IMR-90 (cell line): Measurements from ENCODE around the gene CABCOCO1. TPM values are rescaled to one million over a fixed set of nuclear protein-coding genes. Genes with fewer than 3 reads are reported as not detected.
A peak's percentile ranks its signal among the peaks of the same experiment; 100 is the strongest.

Experiments
- ATAC-seq: fragments of 200-7000 bp; cut with Tn5 transposase; 2 replicates; pipeline ENCODE4 v1.9.1; 2020; ENCODE audit warnings: low read depth, mild to moderate bottlenecking, moderate library complexity
- BruUV-seq: library from RNA; stranded (reverse); fragments of 400-500 nt; replicated peaks from 2 replicates; lab custom pipeline; 2021; lab: Mats Ljungman, UMichigan
- CTCF ChIA-PET: fragments of 300-600 bp; formaldehyde crosslinking; extraction: SDS; loops from one replicate; lab custom pipeline; 2021; ENCODE audit warnings: antibody characterized with exemption; lab: Yijun Ruan, JAX
- POLR2A ChIA-PET: fragments of 300-600 bp; sonication (Branson Sonifier 250); formaldehyde crosslinking; loops from one replicate; lab custom pipeline; 2022; ENCODE audit warnings: antibody characterized with exemption; ENCODE audit not compliant: unreplicated experiment; lab: Charles Lee
- DNase-seq: peaks from one replicate; pipeline ENCODE4 v3.0.0; 2013
- H2AFZ ChIP-seq: replicated peaks from 2 replicates; pipeline ENCODE3; 2013; ENCODE audit warnings: low read length, mild to moderate bottlenecking; ENCODE audit not compliant: poor library complexity
- H2AK5ac ChIP-seq: 2 replicates; pipeline ENCODE4 v1.6.1; 2013; ENCODE audit warnings: low read depth, low read length, inconsistent platforms
- H2AK9ac ChIP-seq: replicated peaks from 2 replicates; pipeline ENCODE3; 2013; ENCODE audit warnings: mild to moderate bottlenecking, low read depth, low read length, moderate library complexity; ENCODE audit not compliant: poor library complexity
- H2BK120ac ChIP-seq: 2 replicates; pipeline ENCODE4 v1.6.1; 2013; ENCODE audit warnings: low read depth, low read length, inconsistent platforms
- H2BK15ac ChIP-seq: 3 replicates; pipeline ENCODE4 v1.6.1; 2013; ENCODE audit warnings: low read depth, low read length, inconsistent platforms
- H2BK20ac ChIP-seq: 2 replicates; pipeline ENCODE4 v1.6.1; 2013; ENCODE audit warnings: low read depth, mild to moderate bottlenecking, inconsistent platforms, low read length, moderate library complexity
- H2BK5ac ChIP-seq: 2 replicates; pipeline ENCODE4 v1.6.1; 2013; ENCODE audit warnings: mild to moderate bottlenecking, low read depth, low read length, inconsistent platforms; ENCODE audit not compliant: poor library complexity, severe bottlenecking
- H3K14ac ChIP-seq: replicated peaks from 2 replicates; pipeline ENCODE4 v1.6.1; 2013; ENCODE audit warnings: low read depth, low read length, inconsistent platforms
- H3K18ac ChIP-seq: 2 replicates; pipeline ENCODE4 v1.6.1; 2013; ENCODE audit warnings: low read depth, low read length, control low read depth
- H3K23ac ChIP-seq: 2 replicates; pipeline ENCODE4 v1.6.1; 2013; ENCODE audit warnings: low read depth, low read length, inconsistent platforms
- H3K27ac ChIP-seq: 2 replicates; pipeline ENCODE4 v1.5.1; 2013; ENCODE audit warnings: mild to moderate bottlenecking, control low read depth, low read length; ENCODE audit not compliant: insufficient read depth
- H3K27me3 ChIP-seq: 2 replicates; pipeline ENCODE4 v1.6.1; 2013; ENCODE audit warnings: low read length; ENCODE audit not compliant: control insufficient read depth, insufficient read depth
- H3K36me3 ChIP-seq: 2 replicates; pipeline ENCODE4 v1.6.1; 2013; ENCODE audit warnings: low read length, mixed read lengths; ENCODE audit not compliant: control insufficient read depth, insufficient read depth
- H3K4ac ChIP-seq: 2 replicates; pipeline ENCODE4 v1.6.1; 2013; ENCODE audit warnings: low read depth, low read length, inconsistent platforms
- H3K4me1 ChIP-seq: 2 replicates; pipeline ENCODE4 v1.6.1; 2013; ENCODE audit warnings: low read length, mixed read lengths; ENCODE audit not compliant: control insufficient read depth, insufficient read depth
- H3K4me2 ChIP-seq: 2 replicates; pipeline ENCODE4 v1.6.1; 2013; ENCODE audit warnings: low read depth, mild to moderate bottlenecking, control low read depth, low read length, moderate library complexity
- H3K4me3 ChIP-seq: 2 replicates; pipeline ENCODE4 v1.5.1; 2013; ENCODE audit warnings: low read depth, mild to moderate bottlenecking, control low read depth, low read length, moderate library complexity; ENCODE audit not compliant: insufficient read depth
- H3K56ac ChIP-seq: 2 replicates; pipeline ENCODE4 v1.6.1; 2013; ENCODE audit warnings: low read length, inconsistent platforms; ENCODE audit not compliant: insufficient read depth; ENCODE audit errors: extremely low read depth
- H3K79me1 ChIP-seq, 2 experiments: 2 replicates each; pipeline ENCODE4 v1.6.1; 2013; ENCODE audit warnings: low read length in 2 of 2, inconsistent platforms in 1 of 2, low read depth in 1 of 2
- H3K9ac ChIP-seq: 2 replicates; pipeline ENCODE4 v1.6.1; 2013; ENCODE audit warnings: low read depth, low read length, control low read depth
- H3K9me1 ChIP-seq: 2 replicates; pipeline ENCODE4 v1.6.1; 2013; ENCODE audit warnings: low read length, inconsistent platforms; ENCODE audit not compliant: insufficient read depth
- H3K9me3 ChIP-seq: 2 replicates; pipeline ENCODE4 v1.6.1; 2013; ENCODE audit warnings: low read length; ENCODE audit not compliant: control insufficient read depth, insufficient read depth
- H4K20me1 ChIP-seq: 2 replicates; pipeline ENCODE4 v1.6.1; 2013; ENCODE audit warnings: low read length, inconsistent platforms; ENCODE audit not compliant: insufficient read depth
- H4K5ac ChIP-seq: 2 replicates; pipeline ENCODE4 v1.6.1; 2013; ENCODE audit warnings: mild to moderate bottlenecking, low read depth, low read length, control low read depth
- H4K8ac ChIP-seq, 2 experiments: 2 replicates each; pipeline ENCODE4 v1.6.1; 2013; ENCODE audit warnings: low read depth in 2 of 2, low read length in 2 of 2, control low read depth in 1 of 2, inconsistent platforms in 1 of 2
- H4K91ac ChIP-seq: 2 replicates; pipeline ENCODE4 v1.6.1; 2013; ENCODE audit warnings: low read depth, low read length, inconsistent platforms; ENCODE audit not compliant: insufficient read depth
- BHLHE40 ChIP-seq: fragments of 150-350 bp; IDR thresholded peaks from 2 replicates; pipeline ENCODE4 v1.6.1; 2016; ENCODE audit warnings: mild to moderate bottlenecking, low read depth, low read length
- CEBPB ChIP-seq: IDR thresholded peaks from 2 replicates; pipeline ENCODE4 v1.6.1; 2012; ENCODE audit warnings: low read depth, low read length, improper control_type of control experiment
- CHD1 ChIP-seq: IDR thresholded peaks from 2 replicates; pipeline ENCODE4 v1.6.1; 2012; ENCODE audit warnings: low read depth, low read length, improper control_type of control experiment
- CTCF ChIP-seq: conservative IDR thresholded peaks from 2 replicates; pipeline ENCODE4 v1.5.1; 2012; ENCODE audit warnings: mild to moderate bottlenecking, low read depth, low read length, improper control_type of control experiment
- FOS ChIP-seq: fragments of 150-350 bp; IDR thresholded peaks from 2 replicates; pipeline ENCODE4 v1.6.1; 2016; ENCODE audit warnings: low read depth, low read length
- MAFK ChIP-seq: IDR thresholded peaks from 2 replicates; pipeline ENCODE4 v1.6.1; 2012; ENCODE audit warnings: low read depth, low read length, improper control_type of control experiment
- MAZ ChIP-seq: IDR thresholded peaks from 2 replicates; pipeline ENCODE4 v1.6.1; 2012; ENCODE audit warnings: low read depth, mild to moderate bottlenecking, low read length, improper control_type of control experiment, moderate library complexity, borderline replicate concordance
- MXI1 ChIP-seq: IDR thresholded peaks from 2 replicates; pipeline ENCODE4 v1.6.1; 2012; ENCODE audit warnings: low read depth, mild to moderate bottlenecking, low read length, moderate library complexity, borderline replicate concordance
- POLR2A ChIP-seq: IDR thresholded peaks from 2 replicates; pipeline ENCODE4 v1.6.1; 2012; ENCODE audit warnings: mild to moderate bottlenecking, low read depth, low read length
- RAD21 ChIP-seq: IDR thresholded peaks from 2 replicates; pipeline ENCODE4 v1.6.1; 2012; ENCODE audit warnings: low read length, improper control_type of control experiment
- RCOR1 ChIP-seq: IDR thresholded peaks from 2 replicates; pipeline ENCODE4 v1.6.1; 2012; ENCODE audit warnings: mild to moderate bottlenecking, low read length, improper control_type of control experiment; ENCODE audit not compliant: insufficient replicate concordance
- RFX5 ChIP-seq: IDR thresholded peaks from 2 replicates; pipeline ENCODE4 v1.8.0; 2012; ENCODE audit warnings: low read depth, mild to moderate bottlenecking, low read length, moderate library complexity
- SMC3 ChIP-seq: fragments of 150-350 bp; IDR thresholded peaks from 2 replicates; pipeline ENCODE4 v1.6.1; 2016; ENCODE audit warnings: low read depth, mild to moderate bottlenecking, antibody characterized with exemption, low read length, moderate library complexity
- WGBS, 2 experiments: methylation state at CpG; one replicate each; pipeline versions ENCODE4 v1.1.5 to v1.1.7; 2013; ENCODE audit warnings: missing lambda C conversion rate in 2 of 2; ENCODE audit not compliant: insufficient read length in 1 of 2; ENCODE audit errors: extremely low coverage in 2 of 2; 5-methylcytosine and 5-hydroxymethylcytosine counted together
- dilution Hi-C: fragments of 300-500 bp; cut with HindIII; formaldehyde crosslinking; loops from one replicate; pipeline ENCODE4 v1.14.3; 2018; ENCODE audit warnings: low sequenced_read_pairs; ENCODE audit not compliant: unreplicated experiment
- in situ Hi-C: fragments of 300-500 bp; cut with MboI; formaldehyde crosslinking; loops from 3 replicates; pipeline ENCODE4 v1.14.3; 2019; ENCODE audit warnings: low sequenced_read_pairs, inconsistent platforms, mixed read lengths
- intact Hi-C: fragments of 100-400 bp; cut with micrococcal nuclease; formaldehyde crosslinking; loops from 2 replicates; pipeline ENCODE4 v1.10.0; 2022
- polyA plus RNA-seq, 3 experiments: library from polyadenylated mRNA; depleted of rRNA; stranded (reverse); fragments of >200 nt; gene quantifications; 2 replicates each; pipeline ENCODE4 v1.2.3, GENCODE V29; 2012; ENCODE audit warnings: low replicate concordance in 1 of 3
- total RNA-seq: library from RNA; depleted of rRNA; stranded (reverse); fragments of >200 nt; gene quantifications from 2 replicates; pipeline ENCODE4 v1.2.3, GENCODE V29; 2012
- TF ChIP-seq, protein P1 (sequence below): fragments of 150-350 bp; IDR thresholded peaks from 2 replicates; pipeline ENCODE4 v1.6.1; 2017; ENCODE audit warnings: mild to moderate bottlenecking, antibody characterized with exemption, low read length, low read depth
- TF ChIP-seq, protein P2 (sequence below): fragments of 150-350 bp; IDR thresholded peaks from 2 replicates; pipeline ENCODE4 v1.6.1; 2016; ENCODE audit warnings: low read depth, mild to moderate bottlenecking, low read length, moderate library complexity, borderline replicate concordance

The CABCOCO1 gene
- total and polyA plus RNA-seq, 2 of the 4 experiments (the other 2 are of a cell fraction): 0.18 to 0.31 TPM

- no peak overlapping the region for H3K18ac ChIP-seq
- no peaks in the 10 kb centered on the region for H3K36me3 ChIP-seq
- CTCF ChIA-PET: interaction anchor here (1.1 kb wide), 1 partner anchor 147 kb away, joined by 3 read pairs; no protein-coding TSS in a partner anchor
- H2AK5ac ChIP-seq: no peak overlapping the region
- H3K4ac ChIP-seq: peak overlapping the region; percentile 4; the same call in 1 of the 2 replicates
- peaks cover 13% of the 10 kb centered on the region for H3K4me1 ChIP-seq
- no peak overlapping the region for H4K91ac ChIP-seq
- no peaks in the 10 kb centered on the region for H3K9me3 ChIP-seq
- H4K20me1 ChIP-seq: no peaks in the 10 kb centered on the region
- H3K79me1 ChIP-seq: no peaks in the 10 kb centered on the region
- H3K27ac ChIP-seq: no peak overlapping the region
- H2AFZ ChIP-seq: no peak overlapping the region
- peak overlapping the region; percentile 47; the same call in 1 of the 2 replicates for H2BK120ac ChIP-seq
- no peak overlapping the region for H2AK9ac ChIP-seq
- DNase-seq (peak; percentile 79), ATAC-seq (no peak)
- no peak overlapping the region for H3K4me3 ChIP-seq
- peak overlapping the region; percentile 82 for H2BK5ac ChIP-seq
- no TSS peak for BruUV-seq
- dilution Hi-C loops: no loop called here
- no peaks in the 10 kb centered on the region for H3K27me3 ChIP-seq
- no peak overlapping the region for H3K4me2 ChIP-seq
- H3K56ac ChIP-seq: no peak overlapping the region
- H4K8ac ChIP-seq: no peak overlapping the region
- in situ Hi-C loops: no loop called here
- POLR2A ChIA-PET: no interaction called here
- H4K5ac ChIP-seq: no peak overlapping the region
- H3K9ac ChIP-seq: no peak overlapping the region
- H2BK20ac ChIP-seq: peak overlapping the region; percentile 91; the same call in 1 of the 2 replicates
- intact Hi-C loops: loop anchor here (10.0 kb wide), 1 partner anchor 296 kb away; no protein-coding TSS in a partner anchor
- peak overlapping the region; percentile 18; the same call in 1 of the 2 replicates for H3K23ac ChIP-seq
- WGBS, 2 experiments: no CpG with 5 or more reads among the region's 3 CpGs
- H2BK15ac ChIP-seq: no peak overlapping the region
- H3K14ac ChIP-seq: no peak overlapping the region
- no peak for TF ChIP-seq CEBPB
- no peak for TF ChIP-seq MXI1
- TF ChIP-seq BHLHE40: no peak
- no peak for TF ChIP-seq MAFK
- no peak for TF ChIP-seq RAD21
- TF ChIP-seq CTCF: no peak
- TF ChIP-seq, protein P1, sequence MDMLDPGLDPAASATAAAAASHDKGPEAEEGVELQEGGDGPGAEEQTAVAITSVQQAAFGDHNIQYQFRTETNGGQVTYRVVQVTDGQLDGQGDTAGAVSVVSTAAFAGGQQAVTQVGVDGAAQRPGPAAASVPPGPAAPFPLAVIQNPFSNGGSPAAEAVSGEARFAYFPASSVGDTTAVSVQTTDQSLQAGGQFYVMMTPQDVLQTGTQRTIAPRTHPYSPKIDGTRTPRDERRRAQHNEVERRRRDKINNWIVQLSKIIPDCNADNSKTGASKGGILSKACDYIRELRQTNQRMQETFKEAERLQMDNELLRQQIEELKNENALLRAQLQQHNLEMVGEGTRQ: no peak
- TF ChIP-seq MAZ: no peak
- TF ChIP-seq, protein P2, sequence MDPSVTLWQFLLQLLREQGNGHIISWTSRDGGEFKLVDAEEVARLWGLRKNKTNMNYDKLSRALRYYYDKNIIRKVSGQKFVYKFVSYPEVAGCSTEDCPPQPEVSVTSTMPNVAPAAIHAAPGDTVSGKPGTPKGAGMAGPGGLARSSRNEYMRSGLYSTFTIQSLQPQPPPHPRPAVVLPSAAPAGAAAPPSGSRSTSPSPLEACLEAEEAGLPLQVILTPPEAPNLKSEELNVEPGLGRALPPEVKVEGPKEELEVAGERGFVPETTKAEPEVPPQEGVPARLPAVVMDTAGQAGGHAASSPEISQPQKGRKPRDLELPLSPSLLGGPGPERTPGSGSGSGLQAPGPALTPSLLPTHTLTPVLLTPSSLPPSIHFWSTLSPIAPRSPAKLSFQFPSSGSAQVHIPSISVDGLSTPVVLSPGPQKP: no peak
- TF ChIP-seq FOS: no peak
- no peak for TF ChIP-seq RCOR1
- TF ChIP-seq CHD1: no peak
- no peak for TF ChIP-seq SMC3
- TF ChIP-seq RFX5: no peak
- TF ChIP-seq POLR2A: no peak
- peaks cover 7% of the 10 kb centered on the region; the same call in 1 of the 2 replicates for H3K9me1 ChIP-seq
These were observed 95.7 kb downstream of the CABCOCO1 start for GRCh38 chr10:61758433-61758832.
